ENCODE results near the gene COL25A1.

DNA sequence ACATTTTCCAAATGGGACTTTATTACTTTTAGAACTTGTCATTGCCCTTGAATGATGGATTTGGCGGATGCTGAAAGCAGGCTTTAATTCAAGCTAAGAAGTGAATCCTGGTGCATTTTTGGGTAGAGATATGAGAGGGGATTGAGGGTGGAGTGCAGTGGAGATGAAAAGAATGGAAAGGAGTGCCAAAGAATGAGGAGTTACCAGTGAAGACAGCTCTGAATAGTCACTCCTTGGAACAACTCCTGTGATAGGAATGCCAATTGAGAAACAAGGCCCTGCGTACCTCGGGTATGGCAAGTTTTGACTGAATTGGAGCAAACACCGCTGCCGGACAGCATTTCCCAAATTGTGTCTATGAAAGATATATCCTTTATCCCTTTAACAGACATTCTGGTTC is 503.2 kb downstream of the COL25A1 start:
- no peak for TF ChIP-seq POLR2A (IDR thresholded peaks at IDR 0.05)
- TF ChIP-seq, protein P1, sequence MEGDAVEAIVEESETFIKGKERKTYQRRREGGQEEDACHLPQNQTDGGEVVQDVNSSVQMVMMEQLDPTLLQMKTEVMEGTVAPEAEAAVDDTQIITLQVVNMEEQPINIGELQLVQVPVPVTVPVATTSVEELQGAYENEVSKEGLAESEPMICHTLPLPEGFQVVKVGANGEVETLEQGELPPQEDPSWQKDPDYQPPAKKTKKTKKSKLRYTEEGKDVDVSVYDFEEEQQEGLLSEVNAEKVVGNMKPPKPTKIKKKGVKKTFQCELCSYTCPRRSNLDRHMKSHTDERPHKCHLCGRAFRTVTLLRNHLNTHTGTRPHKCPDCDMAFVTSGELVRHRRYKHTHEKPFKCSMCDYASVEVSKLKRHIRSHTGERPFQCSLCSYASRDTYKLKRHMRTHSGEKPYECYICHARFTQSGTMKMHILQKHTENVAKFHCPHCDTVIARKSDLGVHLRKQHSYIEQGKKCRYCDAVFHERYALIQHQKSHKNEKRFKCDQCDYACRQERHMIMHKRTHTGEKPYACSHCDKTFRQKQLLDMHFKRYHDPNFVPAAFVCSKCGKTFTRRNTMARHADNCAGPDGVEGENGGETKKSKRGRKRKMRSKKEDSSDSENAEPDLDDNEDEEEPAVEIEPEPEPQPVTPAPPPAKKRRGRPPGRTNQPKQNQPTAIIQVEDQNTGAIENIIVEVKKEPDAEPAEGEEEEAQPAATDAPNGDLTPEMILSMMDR (IDR thresholded peaks at IDR 0.05): no peak
